Measurements from ENCODE around the gene PTH1R. TPM values are rescaled to one million over a fixed set of nuclear protein-coding genes. Genes with fewer than 3 reads are reported as not detected.

PTH1R gene
- polyA plus RNA-seq, 2 of the 4 experiments (the other 2 are of a cell fraction) = 0.45 to 0.53 TPM

DNA sequence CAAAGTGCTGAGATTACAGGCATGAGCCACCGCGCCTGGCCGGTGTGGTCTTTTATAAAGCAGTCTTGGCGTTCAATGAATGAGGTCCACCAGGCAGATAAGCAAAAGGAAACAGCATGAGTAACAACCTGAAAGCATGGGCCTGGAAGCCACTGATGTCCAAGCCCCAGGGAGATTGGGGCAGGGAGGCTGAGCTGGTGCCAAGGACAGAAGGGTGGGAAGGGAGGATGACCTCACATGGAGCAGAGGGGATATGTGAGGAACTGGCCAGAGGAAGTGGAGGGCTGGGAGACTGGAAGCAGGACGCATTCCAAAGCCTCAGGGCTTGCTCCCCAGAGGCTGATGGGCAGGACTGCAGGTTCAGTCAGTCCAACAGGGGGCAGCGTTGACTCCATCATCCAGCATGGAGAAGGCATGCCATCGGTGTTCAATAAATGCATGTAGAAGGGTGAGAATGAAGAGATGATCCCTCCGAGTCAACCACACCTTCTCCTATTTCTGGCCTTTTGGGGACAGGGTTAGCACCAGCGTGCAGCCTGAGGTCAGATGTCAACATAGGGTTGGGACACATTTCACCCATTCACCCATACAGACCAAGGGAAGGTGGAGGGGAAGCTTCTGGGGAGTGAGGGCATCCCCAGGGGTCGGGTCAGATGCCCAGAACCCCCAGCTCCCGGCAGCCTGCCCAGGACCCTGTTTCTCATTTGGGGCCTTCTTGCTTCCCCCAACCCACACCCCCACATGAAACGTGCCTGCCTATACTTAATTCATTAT, 29.1 kb upstream of the PTH1R start:
- H3K4me3 ChIP-seq = no peak overlapping the region
- H3K4me2 ChIP-seq = no peak overlapping the region
- 58% methylated on average over 12 of the region's 12 CpGs for WGBS (ENCODE audit: missing lambda C conversion rate)
- ChIA-PET CTCF (interaction anchor here (1.8 kb wide), 1 partner anchor 18 kb away, joined by 5 read pairs; no protein-coding TSS in a partner anchor), POLR2A (no interaction called here)
- DNase-seq (ENCODE audit: low read depth in 1 of 2, low spot score in 1 of 2) (no peak), ATAC-seq (peak in 1 of 2 experiments; percentile 63; a peak in 3 of 6 replicates), FAIRE-seq (no peak)
- no peak overlapping the region for H3K27ac ChIP-seq
- TF ChIP-seq, protein P1, sequence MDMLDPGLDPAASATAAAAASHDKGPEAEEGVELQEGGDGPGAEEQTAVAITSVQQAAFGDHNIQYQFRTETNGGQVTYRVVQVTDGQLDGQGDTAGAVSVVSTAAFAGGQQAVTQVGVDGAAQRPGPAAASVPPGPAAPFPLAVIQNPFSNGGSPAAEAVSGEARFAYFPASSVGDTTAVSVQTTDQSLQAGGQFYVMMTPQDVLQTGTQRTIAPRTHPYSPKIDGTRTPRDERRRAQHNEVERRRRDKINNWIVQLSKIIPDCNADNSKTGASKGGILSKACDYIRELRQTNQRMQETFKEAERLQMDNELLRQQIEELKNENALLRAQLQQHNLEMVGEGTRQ (IDR thresholded peaks at IDR 0.05) = no peak
- TF ChIP-seq BHLHE40 (IDR thresholded peaks at IDR 0.05; ENCODE audit: low read depth, low read length) (no peak), MYC (IDR thresholded peaks at IDR 0.05; ENCODE audit: borderline replicate concordance, low read length) (no peak), HOXB13 (CRISPR knock-in tag; IDR thresholded peaks at IDR 0.05; ENCODE audit: low read depth) (no peak), CEBPB (IDR thresholded peaks at IDR 0.05) (no peak), RAD21 (conservative IDR thresholded peaks at IDR 0.05 in 1 of 2, IDR thresholded peaks at IDR 0.05 in 1 of 2) (0 out of 5 replicates have a peak, but pooled peaks of 1 of the 2 experiments have one; percentile 11), ZC3H11A (IDR thresholded peaks at IDR 0.05) (no peak)
- TF ChIP-seq, protein P2, sequence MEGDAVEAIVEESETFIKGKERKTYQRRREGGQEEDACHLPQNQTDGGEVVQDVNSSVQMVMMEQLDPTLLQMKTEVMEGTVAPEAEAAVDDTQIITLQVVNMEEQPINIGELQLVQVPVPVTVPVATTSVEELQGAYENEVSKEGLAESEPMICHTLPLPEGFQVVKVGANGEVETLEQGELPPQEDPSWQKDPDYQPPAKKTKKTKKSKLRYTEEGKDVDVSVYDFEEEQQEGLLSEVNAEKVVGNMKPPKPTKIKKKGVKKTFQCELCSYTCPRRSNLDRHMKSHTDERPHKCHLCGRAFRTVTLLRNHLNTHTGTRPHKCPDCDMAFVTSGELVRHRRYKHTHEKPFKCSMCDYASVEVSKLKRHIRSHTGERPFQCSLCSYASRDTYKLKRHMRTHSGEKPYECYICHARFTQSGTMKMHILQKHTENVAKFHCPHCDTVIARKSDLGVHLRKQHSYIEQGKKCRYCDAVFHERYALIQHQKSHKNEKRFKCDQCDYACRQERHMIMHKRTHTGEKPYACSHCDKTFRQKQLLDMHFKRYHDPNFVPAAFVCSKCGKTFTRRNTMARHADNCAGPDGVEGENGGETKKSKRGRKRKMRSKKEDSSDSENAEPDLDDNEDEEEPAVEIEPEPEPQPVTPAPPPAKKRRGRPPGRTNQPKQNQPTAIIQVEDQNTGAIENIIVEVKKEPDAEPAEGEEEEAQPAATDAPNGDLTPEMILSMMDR (IDR thresholded peaks at IDR 0.05) = no peak
- H3K4me1 ChIP-seq = no peaks in the 10 kb centered on the region
- no peaks in the 10 kb centered on the region for H3K9me3 ChIP-seq

DNA sequence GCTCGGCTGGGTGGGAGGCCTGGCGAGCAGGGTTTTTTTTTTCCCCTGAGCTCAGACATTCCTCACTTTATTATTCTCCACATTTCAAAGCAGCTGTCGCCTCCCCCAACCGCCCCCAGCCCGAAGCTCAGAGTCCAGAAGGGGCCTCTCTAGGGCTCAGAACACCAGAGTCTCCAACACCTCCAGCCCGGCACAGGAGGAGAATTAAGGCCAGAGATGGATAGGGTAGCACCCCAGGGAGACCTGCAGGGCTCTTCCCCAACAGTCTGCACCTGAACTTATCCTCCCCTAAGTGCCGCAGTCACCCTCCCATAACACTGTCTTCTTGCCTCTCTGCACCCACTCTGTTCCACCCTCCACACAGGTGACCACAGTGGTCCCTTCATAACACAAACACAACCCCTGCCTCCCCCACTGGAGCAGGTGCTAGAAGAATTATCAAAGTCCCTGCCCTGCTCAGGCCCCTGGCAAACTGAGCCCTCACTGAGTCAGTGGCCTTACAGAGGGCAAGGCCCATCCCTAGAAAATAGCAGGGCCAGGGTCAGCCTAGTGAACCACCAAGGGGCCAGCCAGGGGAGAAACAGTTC, 28.4 kb upstream of the PTH1R start:
- Histone ChIP-seq H3K27ac (no peak overlapping the region), H3K4me3 (no peak overlapping the region), H3K4me1 (no peaks in the 10 kb centered on the region), H3K4me2 (no peak overlapping the region), H3K9me3 (no peaks in the 10 kb centered on the region)
- CTCF ChIA-PET = interaction anchor here (1.8 to 4.7 kb wide), 2 partner anchors 17 to 18 kb away, joined by 5 to 20 read pairs; no protein-coding TSS in a partner anchor
- WGBS (ENCODE audit: missing lambda C conversion rate) = 85% methylated on average over 7 of the region's 7 CpGs
- no peak for FAIRE-seq
- TF ChIP-seq EP300 (IDR thresholded peaks at IDR 0.05) = no peak
- no peak for TF ChIP-seq FOXS1 (CRISPR knock-in tag; IDR thresholded peaks at IDR 0.05)
- TF ChIP-seq JUN (IDR thresholded peaks at IDR 0.05) = no peak
- TF ChIP-seq, protein P3, sequence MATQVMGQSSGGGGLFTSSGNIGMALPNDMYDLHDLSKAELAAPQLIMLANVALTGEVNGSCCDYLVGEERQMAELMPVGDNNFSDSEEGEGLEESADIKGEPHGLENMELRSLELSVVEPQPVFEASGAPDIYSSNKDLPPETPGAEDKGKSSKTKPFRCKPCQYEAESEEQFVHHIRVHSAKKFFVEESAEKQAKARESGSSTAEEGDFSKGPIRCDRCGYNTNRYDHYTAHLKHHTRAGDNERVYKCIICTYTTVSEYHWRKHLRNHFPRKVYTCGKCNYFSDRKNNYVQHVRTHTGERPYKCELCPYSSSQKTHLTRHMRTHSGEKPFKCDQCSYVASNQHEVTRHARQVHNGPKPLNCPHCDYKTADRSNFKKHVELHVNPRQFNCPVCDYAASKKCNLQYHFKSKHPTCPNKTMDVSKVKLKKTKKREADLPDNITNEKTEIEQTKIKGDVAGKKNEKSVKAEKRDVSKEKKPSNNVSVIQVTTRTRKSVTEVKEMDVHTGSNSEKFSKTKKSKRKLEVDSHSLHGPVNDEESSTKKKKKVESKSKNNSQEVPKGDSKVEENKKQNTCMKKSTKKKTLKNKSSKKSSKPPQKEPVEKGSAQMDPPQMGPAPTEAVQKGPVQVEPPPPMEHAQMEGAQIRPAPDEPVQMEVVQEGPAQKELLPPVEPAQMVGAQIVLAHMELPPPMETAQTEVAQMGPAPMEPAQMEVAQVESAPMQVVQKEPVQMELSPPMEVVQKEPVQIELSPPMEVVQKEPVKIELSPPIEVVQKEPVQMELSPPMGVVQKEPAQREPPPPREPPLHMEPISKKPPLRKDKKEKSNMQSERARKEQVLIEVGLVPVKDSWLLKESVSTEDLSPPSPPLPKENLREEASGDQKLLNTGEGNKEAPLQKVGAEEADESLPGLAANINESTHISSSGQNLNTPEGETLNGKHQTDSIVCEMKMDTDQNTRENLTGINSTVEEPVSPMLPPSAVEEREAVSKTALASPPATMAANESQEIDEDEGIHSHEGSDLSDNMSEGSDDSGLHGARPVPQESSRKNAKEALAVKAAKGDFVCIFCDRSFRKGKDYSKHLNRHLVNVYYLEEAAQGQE (IDR thresholded peaks at IDR 0.05) = no peak
- TF ChIP-seq, protein P4, sequence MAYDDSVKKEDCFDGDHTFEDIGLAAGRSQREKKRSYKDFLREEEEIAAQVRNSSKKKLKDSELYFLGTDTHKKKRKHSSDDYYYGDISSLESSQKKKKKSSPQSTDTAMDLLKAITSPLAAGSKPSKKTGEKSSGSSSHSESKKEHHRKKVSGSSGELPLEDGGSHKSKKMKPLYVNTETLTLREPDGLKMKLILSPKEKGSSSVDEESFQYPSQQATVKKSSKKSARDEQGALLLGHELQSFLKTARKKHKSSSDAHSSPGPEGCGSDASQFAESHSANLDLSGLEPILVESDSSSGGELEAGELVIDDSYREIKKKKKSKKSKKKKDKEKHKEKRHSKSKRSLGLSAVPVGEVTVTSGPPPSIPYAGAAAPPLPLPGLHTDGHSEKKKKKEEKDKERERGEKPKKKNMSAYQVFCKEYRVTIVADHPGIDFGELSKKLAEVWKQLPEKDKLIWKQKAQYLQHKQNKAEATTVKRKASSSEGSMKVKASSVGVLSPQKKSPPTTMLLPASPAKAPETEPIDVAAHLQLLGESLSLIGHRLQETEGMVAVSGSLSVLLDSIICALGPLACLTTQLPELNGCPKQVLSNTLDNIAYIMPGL (CRISPR knock-in tag; IDR thresholded peaks at IDR 0.05; ENCODE audit: borderline replicate concordance) = no peak
- no peak for DNase-seq (ENCODE audit: low read depth in 1 of 2, low spot score in 1 of 2)
- ATAC-seq = no peak
- POLR2A ChIA-PET = no interaction called here
